Middle frontal gyrus (tissue), 1 donor: Measurements from ENCODE around the gene RTN4R.

Experiments
- DNase-seq: peaks from one replicate; pipeline ENCODE4 v3.0.0-alpha.2; 2015; ENCODE audit warnings: low spot score; ENCODE audit errors: extremely low spot score

The RTN4R gene

DNA sequence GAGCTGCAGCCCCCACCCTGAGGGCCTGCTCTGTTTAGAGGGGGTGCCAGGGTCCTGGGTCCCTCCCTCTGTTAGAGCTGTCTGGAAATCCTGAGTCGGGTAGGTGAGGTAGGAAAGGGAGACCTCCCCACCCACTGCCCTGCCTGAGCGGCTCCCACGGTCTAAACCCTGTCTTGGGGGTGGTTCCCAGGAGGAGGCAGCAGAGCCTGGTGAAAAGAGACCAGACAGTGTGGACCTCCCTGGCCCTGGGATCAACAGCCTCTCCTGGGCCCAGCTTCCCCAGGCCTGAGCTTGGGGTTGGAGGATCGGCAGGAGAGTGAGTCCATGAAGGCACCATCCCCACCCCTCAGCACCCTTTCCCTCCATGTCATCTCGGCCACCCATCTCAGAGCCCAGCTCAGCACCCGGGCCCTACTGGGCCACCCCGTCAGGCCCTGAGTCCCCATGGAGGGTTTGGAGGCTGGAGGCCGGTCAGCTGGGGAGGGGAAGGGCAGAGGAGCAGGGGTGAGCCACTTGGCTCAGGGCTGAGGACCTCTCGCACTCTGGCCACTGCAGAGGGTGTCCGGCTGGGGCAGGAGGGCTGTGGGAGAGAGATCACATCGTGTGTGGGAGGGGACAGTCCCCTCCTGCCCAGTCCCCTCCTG is 37.2 kb downstream of the RTN4R start:
- no peak for DNase-seq

DNA sequence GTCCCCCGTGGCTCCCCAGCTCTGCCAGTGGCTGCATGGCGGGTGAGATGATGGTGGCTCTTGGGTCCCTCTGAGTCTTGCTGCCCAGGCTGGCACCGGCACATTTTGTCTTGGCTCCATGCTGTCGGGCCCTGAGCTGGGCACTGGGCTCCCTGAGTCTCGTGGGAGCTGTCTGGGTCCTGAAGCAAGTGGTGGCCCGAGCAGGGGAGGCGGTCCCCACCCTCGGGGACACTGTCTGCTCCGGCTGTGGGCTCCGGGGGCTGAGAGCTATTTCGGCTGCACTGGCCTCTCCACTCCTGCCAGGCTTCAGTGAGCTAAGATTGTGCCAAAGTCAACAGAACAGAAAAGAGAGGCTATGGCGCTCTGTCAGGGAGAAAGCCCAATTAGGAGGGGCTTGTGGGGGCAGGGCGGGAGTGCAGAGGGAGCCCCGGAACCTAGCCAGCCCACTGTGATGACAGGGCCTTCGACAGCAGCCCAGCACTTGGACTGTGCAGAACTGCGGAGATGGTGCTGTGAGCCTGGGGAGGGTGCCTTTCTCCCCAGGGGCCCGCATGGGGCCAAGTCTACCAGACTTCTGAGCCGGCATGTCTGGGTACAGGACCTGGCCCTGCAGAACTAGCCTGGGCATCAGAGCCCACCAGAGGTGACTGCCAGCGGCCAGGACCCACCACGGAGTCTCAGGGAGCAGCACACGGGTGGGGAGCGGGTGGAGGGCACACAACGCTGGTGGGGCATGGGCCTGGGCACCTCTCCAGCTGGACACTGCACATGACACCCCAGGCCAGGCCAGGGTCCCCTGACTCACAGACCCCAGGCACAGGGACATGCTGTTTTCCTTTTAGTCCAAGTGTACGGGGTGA is 38.0 kb downstream of the RTN4R start:
- no peak for DNase-seq

DNA sequence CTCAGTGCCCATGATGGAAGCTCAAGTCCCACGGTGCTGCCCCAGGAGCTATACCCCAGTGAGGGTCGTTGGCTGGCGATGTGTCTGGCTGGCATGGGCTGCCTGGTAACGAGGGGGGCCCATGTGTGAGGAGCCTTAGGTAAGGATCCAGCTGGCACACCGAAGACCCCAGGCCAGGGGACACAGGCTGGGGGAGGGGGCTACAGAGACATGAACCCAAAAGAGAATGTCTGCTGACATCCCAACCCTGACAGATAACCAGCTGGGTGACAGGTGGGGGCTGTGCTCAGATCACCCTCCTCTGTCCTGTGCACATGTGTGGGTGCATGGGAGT is 39.2 kb downstream of the RTN4R start:
- DNase-seq = no peak

DNA sequence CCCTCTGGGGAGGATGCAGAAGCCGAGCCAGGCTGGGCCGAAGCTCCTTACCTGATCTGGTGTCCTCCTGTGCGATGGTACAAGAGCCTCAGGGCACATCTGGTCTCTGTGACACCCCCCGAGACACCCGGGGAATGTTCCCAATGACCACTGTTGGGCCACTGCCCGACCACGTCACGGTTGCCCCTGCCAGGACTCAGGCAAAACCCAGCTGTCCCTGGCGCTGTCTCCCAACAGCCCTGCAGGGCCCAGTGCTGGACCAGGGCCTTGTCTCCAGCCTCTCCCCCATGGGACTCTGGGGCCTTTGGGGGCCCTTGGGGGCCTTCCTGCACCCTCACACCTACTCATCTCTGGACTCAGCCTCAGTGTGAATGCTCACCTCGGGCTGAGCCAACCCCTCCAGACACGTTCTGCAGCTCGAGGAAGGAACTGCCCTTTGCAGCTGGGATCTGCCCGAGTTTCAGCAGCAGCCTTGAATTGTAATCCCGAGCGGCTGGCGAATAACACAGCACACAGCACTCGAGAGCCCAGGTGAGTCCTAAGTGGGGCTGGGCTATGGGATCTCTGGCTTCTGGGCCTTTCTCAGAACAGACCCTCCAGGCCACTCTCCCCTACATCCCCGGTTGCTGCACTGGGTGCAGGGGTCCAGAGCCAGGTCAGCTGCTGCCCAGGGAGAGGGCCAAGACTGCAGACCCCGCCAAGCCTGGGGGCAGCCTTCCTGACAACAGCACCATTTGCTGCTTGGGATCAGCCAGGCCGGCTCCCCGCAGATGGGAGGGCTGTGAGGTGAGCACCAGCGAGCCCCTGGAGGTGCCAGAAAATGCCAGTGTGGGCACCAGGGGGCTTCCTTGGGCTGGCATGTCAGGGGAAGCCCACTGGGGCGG is 39.8 kb downstream of the RTN4R start:
- DNase-seq = no peak

DNA sequence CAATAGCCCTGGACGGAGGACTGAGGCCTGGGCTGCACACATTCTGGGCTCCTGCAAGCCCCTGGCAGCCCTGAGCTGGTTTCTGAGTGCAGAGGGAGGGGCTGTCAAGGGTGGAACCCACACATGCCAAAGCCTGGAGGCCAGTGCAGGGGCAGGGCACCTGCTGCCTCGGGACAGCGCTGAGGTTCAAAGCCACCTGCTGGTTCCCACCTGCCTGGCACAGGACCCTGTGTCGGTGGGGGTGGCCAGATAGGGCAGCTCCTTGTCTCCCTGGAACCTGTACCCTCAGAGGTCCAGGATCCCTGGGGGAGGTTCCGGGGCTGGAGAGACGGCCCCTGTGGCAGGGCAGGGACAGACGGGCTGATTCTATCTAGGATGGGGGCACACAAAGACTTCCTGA is 40.8 kb downstream of the RTN4R start:
- DNase-seq = no peak

DNA sequence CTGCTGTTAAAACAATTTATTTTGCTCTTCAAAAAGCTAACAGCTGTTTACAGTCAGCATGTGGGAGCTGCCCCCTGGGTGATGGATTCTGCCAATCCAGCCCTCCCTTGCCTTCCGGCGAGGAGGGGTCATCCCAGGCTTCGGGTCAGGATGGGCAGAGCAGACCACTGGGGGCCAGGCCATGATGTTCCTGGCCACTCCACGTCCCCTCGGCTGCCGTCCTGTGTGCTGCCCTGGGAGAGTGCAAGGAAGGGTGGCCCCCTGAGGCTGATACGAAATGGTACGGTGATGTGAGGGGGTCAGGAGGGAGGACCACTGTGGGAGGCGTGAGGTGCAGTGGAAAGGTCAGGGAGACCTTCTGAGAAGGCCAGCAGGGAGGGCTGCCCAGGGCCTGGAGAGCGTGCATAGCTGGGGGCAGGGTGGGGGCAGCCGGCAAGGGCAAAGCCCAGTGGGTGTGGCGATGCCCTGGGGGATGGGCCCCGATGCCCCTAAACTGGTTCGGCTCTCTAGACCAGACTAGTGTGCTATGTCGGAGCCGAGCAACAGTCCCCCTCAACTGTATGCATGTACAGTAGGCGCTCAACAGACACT is 41.3 kb downstream of the RTN4R start:
- DNase-seq = no peak

DNA sequence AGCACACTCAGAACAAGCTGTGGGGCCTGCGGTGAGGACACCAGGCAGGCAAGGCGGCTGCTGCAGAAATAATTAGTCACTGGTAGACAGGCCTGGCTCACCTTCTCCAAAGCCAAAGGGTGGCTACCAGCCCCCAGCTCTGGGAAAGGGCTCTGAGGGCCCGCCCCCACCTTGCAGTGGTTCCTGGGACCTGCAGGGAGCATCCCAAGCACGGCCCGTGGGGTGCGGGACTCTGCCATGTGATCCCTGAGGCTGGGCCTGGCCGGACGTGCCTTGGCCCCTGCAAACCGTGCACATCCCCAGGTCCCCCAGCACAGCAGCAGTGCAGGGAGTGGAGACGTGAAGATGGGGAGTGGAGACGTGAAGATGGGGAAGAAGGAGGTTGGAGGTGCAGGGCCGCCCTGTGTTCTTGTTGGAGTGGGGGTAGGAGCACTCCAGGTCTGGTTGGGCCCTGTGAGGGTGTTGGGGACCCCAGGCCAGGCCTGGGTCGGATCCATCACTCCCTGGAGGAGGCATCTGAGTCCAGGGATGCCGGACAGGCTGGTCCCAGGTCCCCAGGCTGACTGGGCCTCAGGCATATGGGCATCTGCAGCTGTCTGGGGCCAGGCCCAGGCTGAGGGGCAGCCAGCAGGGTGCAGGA is 41.9 kb downstream of the RTN4R start:
- DNase-seq = no peak

DNA sequence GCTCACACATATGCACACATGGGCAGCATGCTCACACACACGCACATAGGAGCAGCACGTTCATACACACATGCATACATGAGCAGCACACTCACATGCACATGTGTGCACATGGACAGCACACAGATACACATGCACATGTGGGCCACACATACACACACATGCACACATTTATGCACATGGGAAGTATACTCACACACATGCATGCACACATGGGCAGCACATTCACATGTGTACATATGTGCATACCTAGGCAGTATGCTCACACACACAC is 42.5 kb downstream of the RTN4R start:
- DNase-seq = no peak

DNA sequence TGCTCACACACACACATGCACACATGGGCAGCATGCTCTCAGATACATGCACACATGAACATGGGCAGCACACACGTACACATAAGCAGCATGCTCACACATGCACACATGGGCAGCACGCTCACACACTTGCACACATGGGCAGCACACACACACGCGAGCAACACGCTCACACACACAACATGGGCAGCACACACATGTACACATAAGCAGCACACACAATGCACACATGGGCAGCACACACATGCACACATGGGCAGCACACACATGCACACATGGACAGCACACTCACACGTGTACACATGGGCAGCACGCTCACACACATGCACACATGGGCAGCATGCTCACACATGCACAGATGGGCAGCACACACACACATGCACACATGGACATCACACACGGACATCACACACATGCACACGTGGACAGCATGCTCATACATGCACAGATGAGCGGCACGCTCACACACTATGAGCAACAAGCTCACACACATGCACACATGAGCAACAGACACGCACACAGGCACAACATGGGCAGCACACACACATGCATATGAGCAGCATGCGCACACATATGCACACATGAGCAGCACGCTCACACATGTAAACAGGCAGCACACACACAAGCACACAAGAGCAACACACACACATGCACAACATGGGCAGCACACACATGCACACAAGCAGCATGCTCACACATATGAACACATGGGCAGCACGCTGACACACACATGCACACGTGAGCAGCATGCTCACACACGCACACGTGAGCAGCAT is 43.0 kb downstream of the RTN4R start:
- no peak for DNase-seq

DNA sequence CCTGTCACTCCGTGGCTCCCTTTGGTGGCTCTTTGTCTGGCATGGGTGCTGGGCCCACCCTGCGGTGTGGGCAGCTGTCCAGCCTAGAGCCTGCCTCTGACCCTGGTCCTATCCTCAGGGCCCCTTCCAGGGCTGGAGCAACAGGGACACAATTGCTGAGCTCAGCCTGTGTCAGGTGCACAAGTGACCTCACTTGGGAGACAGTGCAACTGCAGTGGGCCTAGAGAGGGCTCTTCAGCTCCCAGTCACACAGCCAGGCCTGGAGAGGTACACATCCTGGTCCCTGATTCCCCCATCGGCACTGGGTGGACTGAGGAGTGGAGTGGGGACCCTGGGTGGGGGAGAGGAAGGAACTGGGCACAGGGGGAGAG is 43.9 kb downstream of the RTN4R start:
- no peak for DNase-seq

DNA sequence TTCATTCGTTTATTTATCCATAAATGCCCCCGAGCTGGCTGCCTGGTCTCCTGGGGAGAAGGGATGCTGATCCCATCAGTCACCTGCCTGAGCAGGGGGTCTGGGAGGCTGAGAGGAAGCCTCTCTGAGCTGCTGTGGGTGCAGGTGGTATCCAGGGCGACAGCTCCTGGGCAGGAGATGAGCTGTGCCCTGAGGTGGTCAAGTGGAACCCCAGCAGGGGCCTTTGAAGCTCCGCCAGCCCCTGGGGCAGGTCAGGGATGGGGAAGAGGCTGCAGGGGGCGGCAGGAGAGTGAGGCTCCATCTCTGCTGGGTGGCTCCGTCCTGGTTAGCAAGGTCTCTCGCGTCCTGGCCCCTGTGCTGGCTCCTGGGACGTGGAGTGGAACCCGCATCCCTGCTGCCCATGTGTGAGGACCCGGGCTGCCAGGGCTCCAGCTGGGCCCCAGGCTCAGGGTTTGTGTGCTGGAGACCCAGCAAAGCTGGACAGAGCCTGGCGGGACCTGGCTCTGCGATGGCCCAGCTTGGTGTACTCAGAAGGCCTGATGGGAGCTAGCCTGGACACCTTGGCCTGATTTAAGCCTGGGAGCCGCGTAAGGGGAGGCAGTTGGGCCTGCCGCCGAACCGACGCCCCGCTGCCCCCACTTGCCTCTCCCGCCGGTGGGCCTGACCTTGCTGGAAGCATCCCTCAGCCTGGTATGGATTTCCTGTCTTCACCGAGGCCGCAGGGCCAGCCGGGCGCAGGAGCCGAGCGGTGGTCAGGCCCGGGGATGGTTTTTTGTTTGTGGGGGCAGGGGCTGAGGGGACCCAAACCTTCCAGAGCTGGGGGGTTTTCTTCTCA is 44.5 kb downstream of the RTN4R start:
- no peak for DNase-seq

DNA sequence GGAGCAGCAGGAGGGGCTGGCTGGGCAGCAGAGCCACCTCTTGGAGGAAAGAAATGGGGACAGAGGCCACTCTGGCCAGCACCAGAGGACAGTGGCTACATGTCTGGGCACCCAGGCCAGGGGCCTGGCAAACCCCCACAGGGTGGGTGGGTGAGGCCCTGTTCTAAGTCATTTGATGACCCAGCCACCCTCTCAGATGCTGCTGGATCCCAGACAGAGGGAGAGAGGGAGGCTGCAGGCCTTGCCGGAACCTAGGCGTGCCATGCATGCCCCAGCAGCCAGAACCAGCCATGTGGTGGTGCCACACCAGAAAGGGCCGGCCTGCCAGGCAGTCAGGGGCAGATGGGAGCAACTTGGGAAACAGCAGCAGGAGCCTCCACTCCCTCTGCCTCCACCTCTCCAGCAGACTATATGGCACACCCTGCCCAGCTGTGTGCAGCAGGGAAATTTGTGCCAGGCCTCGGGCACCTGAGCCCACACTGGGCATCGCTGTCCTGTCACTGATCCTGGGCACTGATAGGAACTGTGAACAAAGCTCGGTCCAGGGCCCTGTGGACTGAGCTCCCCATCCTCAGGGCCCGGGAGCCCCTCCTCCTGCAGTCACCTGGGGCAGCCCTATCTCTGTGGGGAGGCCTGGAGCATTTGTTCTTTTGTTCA is 45.2 kb downstream of the RTN4R start:
- DNase-seq = no peak

DNA sequence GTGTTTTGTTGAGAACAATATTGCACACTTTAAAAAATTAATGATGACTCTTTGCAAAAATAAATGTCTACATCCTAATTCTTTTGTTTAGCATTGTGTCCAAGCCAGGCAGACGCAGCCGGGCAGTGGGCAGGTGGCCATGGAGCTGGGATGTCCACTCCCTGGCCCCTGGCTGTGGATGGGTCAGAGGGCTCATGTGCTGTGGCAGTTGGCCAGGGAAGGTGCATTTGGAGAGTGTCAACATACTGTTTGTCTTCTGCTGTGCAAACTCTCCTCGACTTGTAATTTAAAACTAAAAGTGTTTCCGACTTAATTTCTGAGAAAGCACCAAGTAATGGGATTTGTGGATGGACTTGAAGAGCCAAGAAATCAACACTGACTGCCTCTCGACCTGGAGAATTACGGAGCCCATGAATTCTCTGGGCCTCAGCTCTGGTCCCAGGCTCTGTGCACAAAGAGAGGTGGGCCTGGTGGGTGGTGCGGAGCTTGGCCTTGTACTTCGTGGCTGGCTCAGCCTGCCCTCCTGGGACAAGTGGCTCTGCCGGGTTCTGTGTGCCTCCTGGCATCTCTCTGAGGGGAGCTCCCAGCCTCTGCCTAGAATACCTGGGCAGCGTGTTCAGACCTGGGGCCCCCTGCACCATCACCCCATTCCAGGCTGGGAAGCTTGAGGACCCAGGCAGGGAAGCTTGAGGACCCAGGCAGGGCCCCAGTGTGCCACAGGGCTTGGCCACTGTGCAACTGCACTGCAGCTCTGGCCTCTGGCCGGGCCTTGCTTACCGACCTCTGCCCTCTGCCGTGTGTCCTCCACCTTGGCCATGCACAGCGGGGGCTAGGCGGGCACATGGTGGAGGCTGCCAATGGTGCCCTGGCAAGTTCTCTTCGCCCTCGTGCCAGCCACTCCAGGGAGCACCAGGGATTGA is 46.4 kb downstream of the RTN4R start:
- no peak for DNase-seq

DNA sequence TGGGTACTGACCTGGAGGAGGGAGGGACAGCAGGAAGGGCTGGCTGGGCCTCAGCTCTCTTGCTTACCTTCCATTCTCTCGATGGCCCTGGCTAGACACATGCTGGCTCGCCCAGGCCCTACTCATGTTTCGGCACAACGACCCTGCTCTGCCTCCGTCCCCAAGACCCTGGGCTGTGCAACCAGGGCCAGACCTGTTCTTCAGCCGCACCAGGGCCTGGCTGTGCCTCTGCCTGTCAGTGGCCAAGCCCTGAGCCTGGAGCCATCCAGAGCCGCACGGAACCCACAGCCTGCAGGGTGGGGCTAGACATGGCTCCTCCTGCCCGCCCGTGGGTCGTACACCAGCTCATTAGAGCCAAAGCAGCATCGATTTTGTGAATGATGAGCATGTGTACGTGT is 47.5 kb downstream of the RTN4R start:
- DNase-seq = no peak

DNA sequence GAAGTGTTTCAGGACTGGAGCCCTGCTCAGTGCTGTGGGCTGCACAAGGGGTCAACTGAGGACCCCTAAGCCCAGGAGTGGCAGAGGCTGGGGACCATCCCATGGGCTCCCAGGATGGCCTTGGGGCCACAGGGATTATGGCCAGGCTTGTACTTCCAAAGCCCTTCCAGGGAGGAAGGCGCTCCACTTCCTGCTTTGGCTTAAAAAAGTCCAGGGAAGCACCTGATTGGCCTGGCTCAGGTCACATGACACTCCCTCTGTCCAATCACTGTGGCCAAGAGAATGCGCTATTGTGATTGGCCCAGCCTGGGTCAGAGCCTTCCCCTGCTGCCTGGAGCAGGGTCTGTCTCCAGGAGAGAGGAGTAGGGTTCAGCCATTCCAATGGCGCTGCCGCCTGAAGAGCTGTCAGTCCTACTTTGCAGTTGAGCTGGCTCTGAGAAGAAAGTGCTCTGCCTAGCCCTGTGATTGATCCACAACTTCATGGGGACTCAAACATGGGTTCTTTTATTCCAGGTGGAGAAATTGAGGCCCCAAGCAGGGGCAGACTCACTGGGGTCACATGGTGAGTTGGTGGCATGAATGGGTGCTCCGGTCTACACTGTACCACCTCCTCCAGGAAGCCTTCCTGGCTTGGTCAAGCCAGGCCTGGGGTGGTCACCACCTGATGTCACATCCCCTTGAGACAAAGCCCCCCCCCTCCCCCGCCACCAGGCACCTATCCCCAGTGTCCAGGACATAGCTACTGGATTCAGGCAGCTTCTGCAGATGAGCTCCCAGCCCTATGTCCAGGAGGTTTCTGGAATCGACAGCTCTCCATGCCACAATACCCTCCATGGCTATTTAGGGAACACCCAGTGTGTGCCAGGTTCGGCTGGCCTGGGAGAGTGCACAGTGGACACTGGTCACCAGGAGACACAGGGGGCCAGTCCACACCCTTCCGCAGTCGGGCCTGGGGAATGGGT is 48.2 kb downstream of the RTN4R start:
- no peak for DNase-seq

DNA sequence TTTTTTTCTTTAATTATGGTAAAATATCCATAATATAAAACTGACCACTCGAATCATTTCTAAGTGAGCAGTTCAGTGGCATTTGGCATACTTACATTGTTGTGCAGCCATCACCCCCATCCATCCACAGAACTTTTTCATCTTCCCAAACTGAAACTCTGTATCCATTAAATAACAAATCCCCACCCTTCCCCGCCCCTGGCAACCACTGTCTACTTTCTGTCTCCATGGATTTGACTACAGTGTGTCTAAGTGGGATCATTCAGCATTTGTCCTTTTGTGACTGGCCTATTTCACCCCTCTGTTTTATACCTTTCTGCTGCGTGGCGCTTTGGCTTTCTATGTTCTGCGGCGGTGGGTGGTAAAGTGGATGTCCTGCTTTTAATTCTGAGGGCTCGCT is 49.1 kb downstream of the RTN4R start:
- no peak for DNase-seq

DNA sequence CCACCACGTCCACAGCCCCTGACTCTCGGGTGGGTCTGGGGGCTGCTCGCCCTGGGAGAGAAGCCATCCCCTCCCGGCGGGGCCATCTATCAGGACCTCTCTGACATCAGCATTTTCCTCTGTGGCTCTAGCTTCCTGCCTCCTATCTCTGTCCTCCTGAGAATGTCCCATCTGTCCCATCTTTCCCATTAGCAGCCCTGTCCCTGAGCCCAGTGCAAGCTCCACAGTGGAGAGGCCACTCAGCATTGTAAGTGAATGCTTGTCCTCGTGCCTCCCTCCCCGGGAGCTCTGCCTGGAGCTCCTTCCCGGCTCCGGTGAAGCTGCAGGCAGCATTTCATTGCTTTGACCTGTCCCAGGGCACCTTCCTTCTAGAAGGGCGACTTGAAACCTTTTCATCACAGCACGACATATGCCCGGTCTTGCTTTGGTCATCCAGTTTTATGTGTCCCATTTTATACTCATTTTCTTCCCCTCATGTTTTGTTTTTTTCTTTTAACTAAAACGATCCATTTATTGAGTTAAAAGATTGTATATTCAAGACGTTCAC is 49.7 kb downstream of the RTN4R start:
- DNase-seq = no peak
